ENCODE data around the gene CRAMP1. TPM values are rescaled to one million over a fixed set of nuclear protein-coding genes. Genes with fewer than 3 reads are reported as not detected.

The CRAMP1 gene
- total and polyA plus RNA-seq, 2 experiments from 2014 or later = 2.2 to 6.3 TPM

DNA sequence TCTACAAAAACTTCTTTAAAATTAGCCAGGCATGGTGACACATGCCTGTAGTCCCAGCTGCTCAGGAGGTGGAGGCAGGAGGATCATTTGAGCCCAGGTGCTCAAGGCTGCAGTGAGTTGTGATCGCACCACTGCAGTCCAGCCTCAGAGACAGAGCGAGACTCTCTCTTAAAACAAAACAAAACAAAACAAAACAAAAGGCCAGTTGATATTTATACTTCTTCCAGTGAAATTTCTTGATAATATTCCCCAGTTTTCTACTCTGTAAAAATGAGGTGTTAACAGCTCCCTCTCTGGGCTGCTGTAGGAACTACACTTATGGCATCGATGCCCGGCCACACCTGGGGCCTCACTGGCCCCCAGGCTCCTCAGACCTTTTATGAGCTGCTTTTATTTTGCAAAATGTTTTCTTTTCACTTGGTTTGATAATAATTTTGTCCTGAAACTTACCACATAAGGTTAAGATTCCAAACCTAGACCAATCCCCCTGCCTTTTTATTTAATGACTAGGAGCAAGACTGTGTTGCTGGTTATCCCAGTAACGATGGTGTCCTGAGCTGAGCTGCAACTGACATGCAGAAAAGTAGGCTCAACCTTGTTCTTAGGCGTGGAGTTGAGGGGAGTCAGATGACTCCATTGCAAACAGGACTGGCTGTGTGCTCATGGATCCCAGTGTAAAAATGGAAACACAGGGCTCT, 111.4 kb downstream of the CRAMP1 start:
- TF ChIP-seq EZH2phosphoT487 (IDR thresholded peaks at IDR 0.05; ENCODE audit: insufficient read depth, low read depth) = no peak
- no peak for TF ChIP-seq EZH2 (IDR thresholded peaks at IDR 0.05; ENCODE audit: insufficient read depth, poor library complexity, severe bottlenecking)
- H3K9me3 ChIP-seq (ENCODE audit: low read depth) = no peaks in the 10 kb centered on the region
- peak; percentile 61 for DNase-seq
- H3K27ac ChIP-seq = peak overlapping the region; percentile 59; the same call in 1 of the 2 replicates
- peaks cover 87% of the 10 kb centered on the region for H3K79me2 ChIP-seq (ENCODE audit: insufficient read depth)
- H3K36me3 ChIP-seq (ENCODE audit: low read depth) = no peaks in the 10 kb centered on the region; the same call in 1 of the 2 replicates
- H2AFZ ChIP-seq = no peak overlapping the region
- peaks cover 13% of the 10 kb centered on the region for H3K4me1 ChIP-seq (ENCODE audit: insufficient read depth)
- peaks cover 3% of the 10 kb centered on the region for H4K20me1 ChIP-seq (ENCODE audit: insufficient read depth)
- H3K4me2 ChIP-seq (ENCODE audit: unreplicated experiment) = no peak overlapping the region
- H3K4me3 ChIP-seq = no peak overlapping the region
- peaks cover 4% of the 10 kb centered on the region; the same call in 1 of the 2 replicates for H3F3A ChIP-seq (ENCODE audit: insufficient read depth)
- no peak overlapping the region; the same call in 1 of the 2 replicates for H3K9ac ChIP-seq
- WGBS, 2 experiments (ENCODE audit: low coverage in 1 of 2, low lambda C conversion rate in 2 of 2, missing lambda C conversion rate in 2 of 2) = 52 to 58% methylated on average over 6 of the region's 6 CpGs
- in situ Hi-C loops (cut with MboI) = no loop called here
- no peaks in the 10 kb centered on the region for H3K27me3 ChIP-seq (replicated peaks; ENCODE audit: insufficient read depth)
- no peaks in the 10 kb centered on the region for H3K9me2 ChIP-seq (ENCODE audit: insufficient read depth)

DNA sequence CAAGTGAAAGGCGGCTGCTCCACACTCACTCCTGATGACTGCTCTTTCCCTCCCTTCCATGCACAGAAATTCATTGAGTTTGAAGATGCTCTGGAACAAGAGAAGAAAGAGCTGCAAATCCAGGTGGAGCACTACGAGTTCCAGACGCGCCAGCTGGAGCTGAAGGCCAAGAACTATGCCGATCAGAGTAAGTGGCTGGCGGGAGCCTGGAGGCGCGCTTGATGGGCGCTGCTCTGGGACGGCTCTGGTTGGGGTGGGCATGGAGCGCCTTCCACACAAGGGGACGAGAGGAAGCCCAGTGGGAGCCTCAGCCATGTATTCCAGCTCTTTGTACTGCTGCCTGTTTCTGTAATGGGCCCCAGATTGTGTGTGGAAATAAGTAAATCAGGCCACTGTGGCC, 112.3 kb downstream of the CRAMP1 start:
- in situ Hi-C loops (cut with MboI) = no loop called here
- Histone ChIP-seq H3K36me3 (ENCODE audit: low read depth) (no peaks in the 10 kb centered on the region; the same call in 1 of the 2 replicates), H2AFZ (no peak overlapping the region), H3K9me3 (ENCODE audit: low read depth) (no peaks in the 10 kb centered on the region), H3K27ac (no peak overlapping the region), H3K4me2 (ENCODE audit: unreplicated experiment) (no peak overlapping the region), H3F3A (ENCODE audit: insufficient read depth) (peaks cover 4% of the 10 kb centered on the region; the same call in 1 of the 2 replicates), H4K20me1 (ENCODE audit: insufficient read depth) (peaks cover 3% of the 10 kb centered on the region), H3K79me2 (ENCODE audit: insufficient read depth) (peaks cover 78% of the 10 kb centered on the region), H3K9ac (no peak overlapping the region), H3K27me3 (replicated peaks; ENCODE audit: insufficient read depth) (no peaks in the 10 kb centered on the region), H3K4me1 (ENCODE audit: insufficient read depth) (peaks cover 13% of the 10 kb centered on the region), H3K4me3 (no peak overlapping the region), H3K9me2 (ENCODE audit: insufficient read depth) (no peaks in the 10 kb centered on the region)
- TF ChIP-seq EZH2phosphoT487 (IDR thresholded peaks at IDR 0.05; ENCODE audit: insufficient read depth, low read depth) = no peak
- no peak for TF ChIP-seq EZH2 (IDR thresholded peaks at IDR 0.05; ENCODE audit: insufficient read depth, poor library complexity, severe bottlenecking)
- WGBS, 2 experiments (ENCODE audit: low coverage in 1 of 2, low lambda C conversion rate in 2 of 2, missing lambda C conversion rate in 2 of 2) = 89 to 92% methylated on average over 12 of the region's 12 CpGs
- no peak for DNase-seq

DNA sequence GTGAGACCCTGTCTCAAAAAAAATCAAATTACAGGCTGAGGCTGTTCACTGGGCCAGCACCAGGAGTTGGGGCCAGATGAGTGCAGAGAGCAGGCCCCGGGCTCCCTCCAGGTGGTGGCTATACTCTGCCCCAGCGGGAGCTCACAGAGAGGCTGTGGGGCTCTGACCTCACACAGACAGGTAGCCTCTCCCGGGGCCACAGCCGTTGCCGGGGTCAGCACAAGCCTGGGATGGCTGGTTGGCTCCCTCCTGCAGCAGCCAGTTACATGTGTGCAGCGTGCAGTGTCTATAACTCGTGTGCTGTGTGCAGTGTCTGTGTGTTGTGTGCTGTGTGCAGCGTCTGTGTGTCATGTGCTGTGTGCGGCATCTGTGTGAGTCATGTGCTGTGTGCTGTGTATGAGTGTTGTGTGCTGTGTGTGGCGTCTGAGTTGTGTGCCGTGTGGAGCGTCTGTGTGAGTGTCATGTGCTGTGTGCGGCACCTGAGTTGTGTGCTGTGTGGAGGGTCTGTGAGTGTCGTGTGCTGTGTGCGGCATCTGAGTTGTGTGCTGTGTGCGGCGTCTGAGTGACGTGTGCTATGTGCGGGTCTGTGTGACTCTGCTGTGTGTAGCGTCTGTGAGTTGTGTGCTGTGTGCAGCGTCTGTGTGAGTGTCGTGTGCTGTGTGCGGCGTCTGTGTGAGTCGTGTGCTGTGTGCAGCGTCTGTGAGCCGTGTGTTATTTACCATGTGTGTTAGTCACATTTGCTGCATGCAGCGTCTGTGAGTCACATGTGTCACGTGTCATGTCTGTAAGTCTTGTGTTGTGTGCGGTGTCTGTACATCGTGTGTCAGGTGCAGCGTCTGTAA, 114.7 kb downstream of the CRAMP1 start:
- no peak for DNase-seq
- no peak overlapping the region for H3K4me3 ChIP-seq
- TF ChIP-seq EZH2 (IDR thresholded peaks at IDR 0.05; ENCODE audit: insufficient read depth, poor library complexity, severe bottlenecking) = no peak
- no peak for TF ChIP-seq EZH2phosphoT487 (IDR thresholded peaks at IDR 0.05; ENCODE audit: insufficient read depth, low read depth)
- no peak overlapping the region for H2AFZ ChIP-seq
- peaks cover 4% of the 10 kb centered on the region; the same call in 1 of the 2 replicates for H3F3A ChIP-seq (ENCODE audit: insufficient read depth)
- peaks cover 10% of the 10 kb centered on the region for H3K4me1 ChIP-seq (ENCODE audit: insufficient read depth)
- no peaks in the 10 kb centered on the region; the same call in 1 of the 2 replicates for H3K36me3 ChIP-seq (ENCODE audit: low read depth)
- H3K9ac ChIP-seq = no peak overlapping the region
- 94 to 95% methylated on average over 30 to 32 of the region's 32 CpGs for WGBS, 2 experiments (ENCODE audit: low coverage in 1 of 2, low lambda C conversion rate in 2 of 2, missing lambda C conversion rate in 2 of 2)
- no peaks in the 10 kb centered on the region for H3K9me3 ChIP-seq (ENCODE audit: low read depth)
- peaks cover 3% of the 10 kb centered on the region for H4K20me1 ChIP-seq (ENCODE audit: insufficient read depth)
- H3K27ac ChIP-seq = no peak overlapping the region
- peaks cover 54% of the 10 kb centered on the region for H3K79me2 ChIP-seq (ENCODE audit: insufficient read depth)
- in situ Hi-C loops (cut with MboI) = no loop called here
- no peak overlapping the region for H3K4me2 ChIP-seq (ENCODE audit: unreplicated experiment)
- no peaks in the 10 kb centered on the region for H3K27me3 ChIP-seq (replicated peaks; ENCODE audit: insufficient read depth)
- H3K9me2 ChIP-seq (ENCODE audit: insufficient read depth) = no peaks in the 10 kb centered on the region

Other genes with a start within 250 kb of the CRAMP1 start
- gene UNKL, start 197.7 kb upstream of the CRAMP1 start, total RNA-seq (2014; rRNA removed; shearing (Covaris generic)) = 13.0 and 15.3 TPM in 2 replicates
- gene UNKL, start 197.7 kb upstream of the CRAMP1 start, polyA plus RNA-seq (2016; fragmentation: Nextera tagmentation; extraction: Ambion mirVana) = 6.1 and 8.2 TPM in 2 replicates
- 11.3 and 19.5 TPM in 2 replicates for gene UQCC4, start 191.6 kb upstream of the CRAMP1 start, total RNA-seq (2014; rRNA removed; shearing (Covaris generic))
- 26.0 and 27.1 TPM in 2 replicates for gene UQCC4, start 191.6 kb upstream of the CRAMP1 start, polyA plus RNA-seq (2016; fragmentation: Nextera tagmentation; extraction: Ambion mirVana)
- not detected in 2 replicates for gene PERCC1, start 181.3 kb upstream of the CRAMP1 start, total RNA-seq (2014; rRNA removed; shearing (Covaris generic))
- not detected in 2 replicates for gene PERCC1, start 181.3 kb upstream of the CRAMP1 start, polyA plus RNA-seq (2016; fragmentation: Nextera tagmentation; extraction: Ambion mirVana)
- not detected in 2 replicates for gene CCDC154, start 167.8 kb upstream of the CRAMP1 start, total RNA-seq (2014; rRNA removed; shearing (Covaris generic))
- 0.09 and 0.18 TPM in 2 replicates for gene CCDC154, start 167.8 kb upstream of the CRAMP1 start, polyA plus RNA-seq (2016; fragmentation: Nextera tagmentation; extraction: Ambion mirVana)
- gene CLCN7, start 137.3 kb upstream of the CRAMP1 start, total RNA-seq (2014; rRNA removed; shearing (Covaris generic)) = 37.3 and 39.3 TPM in 2 replicates
- gene CLCN7, start 137.3 kb upstream of the CRAMP1 start, polyA plus RNA-seq (2016; fragmentation: Nextera tagmentation; extraction: Ambion mirVana) = 31.7 and 33.6 TPM in 2 replicates
- gene PTX4, start 123.4 kb upstream of the CRAMP1 start, total RNA-seq (2014; rRNA removed; shearing (Covaris generic)) = not detected in 2 replicates
- gene PTX4, start 123.4 kb upstream of the CRAMP1 start, polyA plus RNA-seq (2016; fragmentation: Nextera tagmentation; extraction: Ambion mirVana) = 0.18 TPM in 1 of 2 replicates, not detected in the other
- gene TELO2, start 119.0 kb upstream of the CRAMP1 start, total RNA-seq (2014; rRNA removed; shearing (Covaris generic)) = 24.7 and 29.3 TPM in 2 replicates
- gene TELO2, start 119.0 kb upstream of the CRAMP1 start, polyA plus RNA-seq (2016; fragmentation: Nextera tagmentation; extraction: Ambion mirVana) = 28.5 and 30.5 TPM in 2 replicates
- 40.0 and 43.1 TPM in 2 replicates for gene TMEM204, start 78.7 kb upstream of the CRAMP1 start, total RNA-seq (2014; rRNA removed; shearing (Covaris generic))
- gene TMEM204, start 78.7 kb upstream of the CRAMP1 start, polyA plus RNA-seq (2016; fragmentation: Nextera tagmentation; extraction: Ambion mirVana) = 26.0 and 28.6 TPM in 2 replicates
- 27.3 and 31.9 TPM in 2 replicates for gene IFT140, start 288 bp upstream of the CRAMP1 start, total RNA-seq (2014; rRNA removed; shearing (Covaris generic))
- 13.4 and 14.5 TPM in 2 replicates for gene IFT140, start 288 bp upstream of the CRAMP1 start, polyA plus RNA-seq (2016; fragmentation: Nextera tagmentation; extraction: Ambion mirVana)
- 51.8 and 55.9 TPM in 2 replicates for gene JPT2, start 65.9 kb downstream of the CRAMP1 start, total RNA-seq (2014; rRNA removed; shearing (Covaris generic))
- 6.5 and 8.0 TPM in 2 replicates for gene JPT2, start 65.9 kb downstream of the CRAMP1 start, polyA plus RNA-seq (2016; fragmentation: Nextera tagmentation; extraction: Ambion mirVana)
- 28.3 and 58.9 TPM in 2 replicates for gene MAPK8IP3, start 93.8 kb downstream of the CRAMP1 start, total RNA-seq (2014; rRNA removed; shearing (Covaris generic))
- gene MAPK8IP3, start 93.8 kb downstream of the CRAMP1 start, polyA plus RNA-seq (2016; fragmentation: Nextera tagmentation; extraction: Ambion mirVana) = 9.1 and 10.0 TPM in 2 replicates
- gene NME3, start 159.2 kb downstream of the CRAMP1 start, total RNA-seq (2014; rRNA removed; shearing (Covaris generic)) = 45.3 and 57.7 TPM in 2 replicates
- gene NME3, start 159.2 kb downstream of the CRAMP1 start, polyA plus RNA-seq (2016; fragmentation: Nextera tagmentation; extraction: Ambion mirVana) = 50.8 and 55.4 TPM in 2 replicates
- 9.3 and 12.3 TPM in 2 replicates for gene EME2, start 160.4 kb downstream of the CRAMP1 start, total RNA-seq (2014; rRNA removed; shearing (Covaris generic))
- 3.1 and 3.9 TPM in 2 replicates for gene EME2, start 160.4 kb downstream of the CRAMP1 start, polyA plus RNA-seq (2016; fragmentation: Nextera tagmentation; extraction: Ambion mirVana)
- gene MRPS34, start 160.8 kb downstream of the CRAMP1 start, total RNA-seq (2014; rRNA removed; shearing (Covaris generic)) = 96.5 and 99.4 TPM in 2 replicates
- gene MRPS34, start 160.8 kb downstream of the CRAMP1 start, polyA plus RNA-seq (2016; fragmentation: Nextera tagmentation; extraction: Ambion mirVana) = 113 and 119 TPM in 2 replicates
- gene SPSB3, start 170.2 kb downstream of the CRAMP1 start, total RNA-seq (2014; rRNA removed; shearing (Covaris generic)) = 35.3 and 50.2 TPM in 2 replicates
- gene SPSB3, start 170.2 kb downstream of the CRAMP1 start, polyA plus RNA-seq (2016; fragmentation: Nextera tagmentation; extraction: Ambion mirVana) = 35.1 and 35.6 TPM in 2 replicates
- 88.9 and 189 TPM in 2 replicates for gene NUBP2, start 170.6 kb downstream of the CRAMP1 start, total RNA-seq (2014; rRNA removed; shearing (Covaris generic))
- gene NUBP2, start 170.6 kb downstream of the CRAMP1 start, polyA plus RNA-seq (2016; fragmentation: Nextera tagmentation; extraction: Ambion mirVana) = 64.3 and 66.4 TPM in 2 replicates
- gene IGFALS, start 181.3 kb downstream of the CRAMP1 start, total RNA-seq (2014; rRNA removed; shearing (Covaris generic)) = 0.51 TPM in 1 of 2 replicates, not detected in the other
- gene IGFALS, start 181.3 kb downstream of the CRAMP1 start, polyA plus RNA-seq (2016; fragmentation: Nextera tagmentation; extraction: Ambion mirVana) = not detected in 2 replicates
- 48.4 and 76.5 TPM in 2 replicates for gene HAGH, start 214.5 kb downstream of the CRAMP1 start, total RNA-seq (2014; rRNA removed; shearing (Covaris generic))
- 45.5 and 48.9 TPM in 2 replicates for gene HAGH, start 214.5 kb downstream of the CRAMP1 start, polyA plus RNA-seq (2016; fragmentation: Nextera tagmentation; extraction: Ambion mirVana)
- gene FAHD1, start 214.8 kb downstream of the CRAMP1 start, total RNA-seq (2014; rRNA removed; shearing (Covaris generic)) = 40.9 and 55.3 TPM in 2 replicates
- 39.7 and 40.6 TPM in 2 replicates for gene FAHD1, start 214.8 kb downstream of the CRAMP1 start, polyA plus RNA-seq (2016; fragmentation: Nextera tagmentation; extraction: Ambion mirVana)

Data from GM23248 (cell line).